Endodermal cell (in vitro differentiated cells): ENCODE data around the gene GPM6B. TPM values are rescaled to one million over a fixed set of nuclear protein-coding genes. Genes with fewer than 3 reads are reported as not detected.

Experiments
- DNase-seq: peaks from one replicate; pipeline ENCODE4 v3.0.0-alpha.2; 2017
- H3K27ac ChIP-seq: 2 replicates; pipeline ENCODE4 v1.5.1; 2013; ENCODE audit warnings: mild to moderate bottlenecking, low read depth, low read length, moderate library complexity
- H3K27me3 ChIP-seq: 2 replicates; pipeline ENCODE4 v1.6.1; 2013; ENCODE audit warnings: mild to moderate bottlenecking, low read length, moderate library complexity; ENCODE audit not compliant: insufficient read depth, control insufficient read depth, poor library complexity, severe bottlenecking
- H3K36me3 ChIP-seq: 2 replicates; pipeline ENCODE4 v1.7.0; 2013; ENCODE audit warnings: mild to moderate bottlenecking, low read length, moderate library complexity; ENCODE audit not compliant: control insufficient read depth, insufficient read depth
- H3K4me1 ChIP-seq: one replicate; pipeline ENCODE4 v1.7.0; 2013; ENCODE audit warnings: low read length; ENCODE audit not compliant: control insufficient read depth, insufficient read depth
- H3K4me3 ChIP-seq: 2 replicates; pipeline ENCODE4 v1.5.1; 2013; ENCODE audit warnings: mild to moderate bottlenecking, low read length, moderate library complexity
- H3K9ac ChIP-seq: 2 replicates; pipeline ENCODE4 v1.6.1; 2013; ENCODE audit warnings: mild to moderate bottlenecking, low read length, moderate library complexity; ENCODE audit not compliant: poor library complexity, severe bottlenecking; ENCODE audit errors: extremely low read depth
- H3K9me3 ChIP-seq: 2 replicates; pipeline ENCODE4 v1.6.1; 2013; ENCODE audit warnings: mild to moderate bottlenecking, low read length, moderate library complexity; ENCODE audit not compliant: control insufficient read depth
- H3K27ac Mint-ChIP-seq: 2 replicates; pipeline ENCODE4 v1.8.0; 2020; ENCODE audit warnings: mixed read lengths
- H3K27me3 Mint-ChIP-seq: 2 replicates; pipeline ENCODE4 v1.8.0; 2021; ENCODE audit warnings: mild to moderate bottlenecking, mixed read lengths; ENCODE audit not compliant: insufficient read depth
- H3K36me3 Mint-ChIP-seq: 2 replicates; pipeline ENCODE4 v1.8.0; 2020; ENCODE audit warnings: low read depth, mixed read lengths
- H3K4me1 Mint-ChIP-seq: 2 replicates; pipeline ENCODE4 v1.8.0; 2020; ENCODE audit warnings: mixed read lengths
- H3K4me3 Mint-ChIP-seq: 2 replicates; pipeline ENCODE4 v1.8.0; 2020; ENCODE audit warnings: mild to moderate bottlenecking, moderate library complexity, mixed read lengths
- H3K9me3 Mint-ChIP-seq: 2 replicates; pipeline ENCODE4 v1.8.0; 2020; ENCODE audit warnings: mild to moderate bottlenecking, mixed read lengths
- WGBS, 2 experiments: methylation state at CpG; one replicate each; pipeline versions ENCODE4 v1.1.5 to v1.1.7; 2013; ENCODE audit warnings: missing lambda C conversion rate in 2 of 2, mixed read lengths in 1 of 2; ENCODE audit not compliant: insufficient coverage in 1 of 2, insufficient read length in 1 of 2; 5-methylcytosine and 5-hydroxymethylcytosine counted together
- total RNA-seq, 2 donors: library from RNA; stranded (reverse); fragmentation: NEBNext Ultra II Directional in 1 of 2; extraction: Animal tissue kit (Norgen Biotek cat#: 25700) in 1 of 2; gene quantifications; 2 replicates in 1 of 2; 3 replicates in 1 of 2; pipeline ENCODE4 v1.2.1, GENCODE V29; 2021
- TF ChIP-seq, protein P1 (sequence below): fragments of 200-600 bp; sonication (generic); conservative IDR thresholded peaks from 2 replicates; pipeline ENCODE4 v1.5.0; 2021; ENCODE audit warnings: antibody characterized with exemption, mild to moderate bottlenecking

GPM6B gene
- total RNA-seq, 2 donors from 2014 or later, result 26.2 to 61.1 TPM

DNA sequence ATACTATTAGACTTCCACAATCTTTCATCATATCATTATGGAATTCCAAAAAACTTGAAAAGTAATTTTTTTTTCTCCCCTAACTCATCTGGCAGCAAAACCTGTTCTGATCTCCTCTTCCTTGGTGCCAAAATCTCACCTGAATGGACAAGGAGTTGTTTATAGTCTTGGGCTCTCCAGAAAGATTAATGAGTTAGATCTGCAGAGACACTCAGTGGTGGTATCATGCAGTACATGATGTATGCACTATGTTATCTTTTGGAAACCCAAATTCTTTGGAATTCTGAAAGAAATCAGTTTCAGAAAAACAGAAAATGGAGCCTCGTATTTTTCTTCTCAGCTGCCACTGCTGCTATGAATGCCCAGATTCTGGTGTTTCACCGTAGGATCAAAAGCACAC is 11.7 kb downstream of the GPM6B start:
- 94 to 100% methylated on average over 2 of the region's 2 CpGs for WGBS, 2 experiments
- H3K4me3 Mint-ChIP-seq, result no peak overlapping the region
- Histone ChIP-seq H3K9ac (no peak overlapping the region), H3K9me3 (peaks cover 2% of the 10 kb centered on the region), H3K4me3 (no peak overlapping the region), H3K4me1 (no peaks in the 10 kb centered on the region), H3K36me3 (no peaks in the 10 kb centered on the region), H3K27me3 (no peaks in the 10 kb centered on the region), H3K27ac (no peak overlapping the region)
- TF ChIP-seq, protein P1, sequence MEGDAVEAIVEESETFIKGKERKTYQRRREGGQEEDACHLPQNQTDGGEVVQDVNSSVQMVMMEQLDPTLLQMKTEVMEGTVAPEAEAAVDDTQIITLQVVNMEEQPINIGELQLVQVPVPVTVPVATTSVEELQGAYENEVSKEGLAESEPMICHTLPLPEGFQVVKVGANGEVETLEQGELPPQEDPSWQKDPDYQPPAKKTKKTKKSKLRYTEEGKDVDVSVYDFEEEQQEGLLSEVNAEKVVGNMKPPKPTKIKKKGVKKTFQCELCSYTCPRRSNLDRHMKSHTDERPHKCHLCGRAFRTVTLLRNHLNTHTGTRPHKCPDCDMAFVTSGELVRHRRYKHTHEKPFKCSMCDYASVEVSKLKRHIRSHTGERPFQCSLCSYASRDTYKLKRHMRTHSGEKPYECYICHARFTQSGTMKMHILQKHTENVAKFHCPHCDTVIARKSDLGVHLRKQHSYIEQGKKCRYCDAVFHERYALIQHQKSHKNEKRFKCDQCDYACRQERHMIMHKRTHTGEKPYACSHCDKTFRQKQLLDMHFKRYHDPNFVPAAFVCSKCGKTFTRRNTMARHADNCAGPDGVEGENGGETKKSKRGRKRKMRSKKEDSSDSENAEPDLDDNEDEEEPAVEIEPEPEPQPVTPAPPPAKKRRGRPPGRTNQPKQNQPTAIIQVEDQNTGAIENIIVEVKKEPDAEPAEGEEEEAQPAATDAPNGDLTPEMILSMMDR, result no peak
- DNase-seq, result no peak
- H3K9me3 Mint-ChIP-seq, result peaks cover 55% of the 10 kb centered on the region
- H3K27ac Mint-ChIP-seq, result no peak overlapping the region
- H3K27me3 Mint-ChIP-seq, result no peaks in the 10 kb centered on the region
- no peaks in the 10 kb centered on the region for H3K36me3 Mint-ChIP-seq
- peaks cover 33% of the 10 kb centered on the region for H3K4me1 Mint-ChIP-seq

DNA sequence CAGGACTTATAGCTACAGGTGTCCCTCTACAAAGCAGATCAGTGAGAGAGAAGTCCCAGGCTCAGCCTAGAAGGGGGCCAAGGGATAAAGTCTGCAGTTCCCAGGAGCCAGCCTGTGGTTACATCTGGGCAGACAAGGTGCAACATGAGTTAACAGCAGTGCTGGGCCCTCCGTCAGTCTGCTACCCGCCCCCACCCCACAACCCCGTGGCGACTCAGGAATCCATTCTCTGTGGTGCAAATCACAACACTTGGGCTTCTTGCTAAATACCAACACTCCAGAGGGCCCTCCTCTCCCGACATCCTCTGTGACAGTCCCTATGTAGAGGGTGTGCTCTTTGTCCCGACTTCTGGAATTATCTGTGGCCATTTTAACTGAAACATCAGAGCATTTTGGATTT is 13.8 kb downstream of the GPM6B start:
- H3K27ac Mint-ChIP-seq, result peak overlapping the region; percentile 72
- peaks cover 62% of the 10 kb centered on the region for H3K9me3 Mint-ChIP-seq
- peaks cover 33% of the 10 kb centered on the region for H3K4me1 Mint-ChIP-seq
- Histone ChIP-seq H3K4me3 (no peak overlapping the region), H3K27ac (no peak overlapping the region), H3K27me3 (no peaks in the 10 kb centered on the region), H3K36me3 (no peaks in the 10 kb centered on the region), H3K9ac (peak overlapping the region; percentile 41), H3K9me3 (peaks cover 11% of the 10 kb centered on the region), H3K4me1 (no peaks in the 10 kb centered on the region)
- no peak overlapping the region for H3K4me3 Mint-ChIP-seq
- 19% methylated on average over 6 of the region's 6 CpGs; no CpG with 5 or more reads in 1 of the 2 experiments for WGBS, 2 experiments
- no peaks in the 10 kb centered on the region for H3K27me3 Mint-ChIP-seq
- peak; percentile 88 for DNase-seq
- TF ChIP-seq, protein P1, result no peak
- no peaks in the 10 kb centered on the region for H3K36me3 Mint-ChIP-seq

DNA sequence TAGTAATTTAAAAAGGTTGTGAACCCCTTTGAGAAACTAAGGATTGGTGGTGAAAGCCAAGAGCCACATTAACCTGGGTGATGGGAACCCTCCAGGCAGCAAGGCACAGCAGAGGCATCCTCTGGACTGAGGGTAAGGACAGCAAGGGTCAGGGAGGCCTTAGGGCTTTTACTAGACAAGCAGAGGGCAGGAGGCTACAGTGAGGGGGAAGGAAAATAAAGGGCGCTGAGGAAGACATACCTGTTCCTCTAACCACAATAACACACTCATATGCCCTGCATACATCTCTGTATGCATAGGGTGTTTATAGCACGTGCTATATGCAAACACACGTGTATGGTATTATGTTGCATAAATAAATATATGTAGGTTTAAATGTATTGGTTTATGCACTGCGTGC is 18.7 kb downstream of the GPM6B start:
- H3K4me3 Mint-ChIP-seq, result no peak overlapping the region
- WGBS, 2 experiments, result 93% methylated on average over 2 of the region's 4 CpGs; no CpG with 5 or more reads in 1 of the 2 experiments
- H3K27me3 ChIP-seq, result no peaks in the 10 kb centered on the region
- no peaks in the 10 kb centered on the region for H3K4me1 ChIP-seq
- no peaks in the 10 kb centered on the region for H3K36me3 ChIP-seq
- peaks cover 6% of the 10 kb centered on the region for H3K36me3 Mint-ChIP-seq
- no peaks in the 10 kb centered on the region for H3K27me3 Mint-ChIP-seq
- peaks cover 18% of the 10 kb centered on the region for H3K4me1 Mint-ChIP-seq
- H3K9ac ChIP-seq, result no peak overlapping the region
- TF ChIP-seq, protein P1, result no peak
- H3K27ac Mint-ChIP-seq, result no peak overlapping the region
- H3K4me3 ChIP-seq, result no peak overlapping the region
- H3K27ac ChIP-seq, result no peak overlapping the region
- H3K9me3 Mint-ChIP-seq, result peaks cover 51% of the 10 kb centered on the region
- peaks cover 11% of the 10 kb centered on the region for H3K9me3 ChIP-seq
- DNase-seq, result no peak
